ENCODE measurements around the gene NFRKB. TPM values are rescaled to one million over a fixed set of nuclear protein-coding genes. Genes with fewer than 3 reads are reported as not detected.

Gene NFRKB
- total RNA-seq, 1 donor from 2014 or later = 49.0 TPM

GRCh38 chr11:129937592-129938238 is 42.3 kb upstream of the NFRKB start:
- Mint-ChIP-seq H3K36me3 (peaks cover 29% of the 10 kb centered on the region), H3K4me3 (no peak overlapping the region), H3K9me3 (no peaks in the 10 kb centered on the region), H3K4me1 (ENCODE audit: unreplicated experiment) (peaks cover 7% of the 10 kb centered on the region), H3K27ac (no peak overlapping the region), H3K27me3 (no peaks in the 10 kb centered on the region)
- TF ChIP-seq CTCF (conservative IDR thresholded peaks at IDR 0.05) = no peak
- no peak for DNase-seq (ENCODE audit: extremely low spot score, unreplicated experiment)

- Mint-ChIP-seq H3K4me3 (no peak overlapping the region), H3K9me3 (no peaks in the 10 kb centered on the region), H3K36me3 (peaks cover 39% of the 10 kb centered on the region), H3K27me3 (no peaks in the 10 kb centered on the region), H3K4me1 (ENCODE audit: unreplicated experiment) (peaks cover 13% of the 10 kb centered on the region), H3K27ac (no peak overlapping the region)
- DNase-seq (ENCODE audit: extremely low spot score, unreplicated experiment) = no peak
- no peak for TF ChIP-seq CTCF (conservative IDR thresholded peaks at IDR 0.05)
Observed at GRCh38 chr11:129935723-129936122, 40.3 kb upstream of the NFRKB start.

GRCh38 chr11:129933891-129934290 is 38.5 kb upstream of the NFRKB start:
- Mint-ChIP-seq H3K27me3 (no peaks in the 10 kb centered on the region), H3K4me3 (no peak overlapping the region), H3K4me1 (ENCODE audit: unreplicated experiment) (peaks cover 13% of the 10 kb centered on the region), H3K27ac (no peak overlapping the region), H3K36me3 (peaks cover 39% of the 10 kb centered on the region), H3K9me3 (no peaks in the 10 kb centered on the region)
- no peak for DNase-seq (ENCODE audit: extremely low spot score, unreplicated experiment)
- no peak for TF ChIP-seq CTCF (conservative IDR thresholded peaks at IDR 0.05)

- no peaks in the 10 kb centered on the region for H3K27me3 Mint-ChIP-seq
- peaks cover 36% of the 10 kb centered on the region for H3K36me3 Mint-ChIP-seq
- no peak overlapping the region for H3K27ac Mint-ChIP-seq
- peaks cover 9% of the 10 kb centered on the region for H3K4me1 Mint-ChIP-seq (ENCODE audit: unreplicated experiment)
- H3K4me3 Mint-ChIP-seq = no peak overlapping the region
- no peaks in the 10 kb centered on the region for H3K9me3 Mint-ChIP-seq
- no peak for TF ChIP-seq CTCF (conservative IDR thresholded peaks at IDR 0.05)
- no peak for DNase-seq (ENCODE audit: extremely low spot score, unreplicated experiment)
Observed at GRCh38 chr11:129933262-129933661, 37.9 kb upstream of the NFRKB start.

- Mint-ChIP-seq H3K4me1 (ENCODE audit: unreplicated experiment) (peaks cover 6% of the 10 kb centered on the region), H3K9me3 (no peaks in the 10 kb centered on the region), H3K4me3 (no peak overlapping the region), H3K27me3 (no peaks in the 10 kb centered on the region), H3K27ac (no peak overlapping the region), H3K36me3 (peaks cover 41% of the 10 kb centered on the region)
- no peak for TF ChIP-seq CTCF (conservative IDR thresholded peaks at IDR 0.05)
- DNase-seq (ENCODE audit: extremely low spot score, unreplicated experiment) = no peak
Observed at GRCh38 chr11:129932381-129933067, 37.1 kb upstream of the NFRKB start.
